ENCODE measurements around the gene NTHL1.

- TF ChIP-seq RAD21 (IDR thresholded peaks at IDR 0.05; ENCODE audit: insufficient read depth, low read depth, low read length) (no peak), ATF2 (IDR thresholded peaks at IDR 0.05; ENCODE audit: low read length) (no peak)
Measured at GRCh38 chr16:2040041-2040786, 7.4 kb downstream of the NTHL1 start.
